Hematopoietic multipotent progenitor cell (in vitro differentiated cells): ENCODE data around the gene MARCKS. TPM values are rescaled to one million over a fixed set of nuclear protein-coding genes. Genes with fewer than 3 reads are reported as not detected.

Experiments used
- total RNA-seq: library from RNA; depleted of rRNA; stranded (reverse); fragments of >200 nt; gene quantifications from one replicate; pipeline ENCODE4 v1.2.3, GENCODE V29; 2012

Gene MARCKS
- total RNA-seq, 1 donor = 0.81 TPM

Other genes starting within 250 kb of the MARCKS start
- gene HDAC2, start 113.8 kb downstream of the MARCKS start, total RNA-seq = 43.6 TPM